Stimulated activated CD8-positive, alpha-beta memory T cell treated with anti-CD3 and anti-CD28 coated beads, Interleukin-7, amount 100 ng/mL, for 4 hours (primary cell): ENCODE data around the gene MUC16.

Source experiments
- DNase-seq, 2 donors: peaks; one replicate each; pipeline ENCODE4 v3.0.0-alpha.2; 2020; ENCODE audit warnings: low read depth in 2 of 2

Gene MUC16

GRCh38 chr19:9009431-9009830, 778 bp downstream of the MUC16 start:
- DNase-seq = no peak

GRCh38 chr19:9008667-9009066, 1.5 kb downstream of the MUC16 start:
- DNase-seq = no peak

DNA sequence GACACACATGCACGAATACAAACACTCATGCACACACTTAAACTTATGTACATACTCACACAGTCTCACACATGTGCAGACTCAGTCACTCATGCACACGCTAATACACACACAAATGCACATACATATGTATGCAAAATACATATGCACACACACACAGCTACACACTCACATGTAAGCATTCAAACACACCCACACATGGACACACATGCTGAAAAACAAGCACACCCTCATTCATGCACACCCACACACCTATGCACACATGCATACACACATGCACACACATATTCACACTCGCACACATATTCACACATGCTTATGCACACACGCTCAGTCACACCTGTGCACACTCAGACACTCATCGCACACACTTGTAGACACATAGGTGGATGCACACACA, 9.3 kb downstream of the MUC16 start:
- DNase-seq = no peak

- no peak for DNase-seq
Observed at GRCh38 chr19:8988204-8988603, 22.0 kb downstream of the MUC16 start.

GRCh38 chr19:8986296-8986695, 23.9 kb downstream of the MUC16 start:
- DNase-seq = no peak

GRCh38 chr19:8973501-8974091, 36.6 kb downstream of the MUC16 start:
- DNase-seq = no peak

GRCh38 chr19:8965887-8966286, 44.3 kb downstream of the MUC16 start:
- no peak for DNase-seq
